Cerebellar cortex (tissue), 1 donor: Measurements from ENCODE around the gene PPTC7.
A peak's percentile ranks its signal among the peaks of the same experiment; 100 is the strongest.
"Not testable (repeated sequence)": the region's sequence is repeated elsewhere in the genome, so short reads cannot be mapped to it uniquely, and the experiment has no call there.

Source experiments
- DNase-seq: peaks from one replicate; pipeline ENCODE4 v3.0.0-alpha.2; 2015; ENCODE audit warnings: low spot score

The PPTC7 gene

GRCh38 chr12:110534811-110535210 is 48.3 kb downstream of the PPTC7 start:
- no peak for DNase-seq

- DNase-seq, result no peak
Measured at GRCh38 chr12:110533607-110534006, 49.5 kb downstream of the PPTC7 start.

GRCh38 chr12:110532644-110533043 is 50.5 kb downstream of the PPTC7 start:
- DNase-seq, result no peak

- peak; percentile 59 for DNase-seq
Measured at GRCh38 chr12:110531741-110532333, 51.3 kb downstream of the PPTC7 start.

GRCh38 chr12:110530511-110530910 is 52.6 kb downstream of the PPTC7 start:
- DNase-seq, result no peak

- no peak for DNase-seq
Measured at GRCh38 chr12:110528277-110528839, 54.8 kb downstream of the PPTC7 start.

- DNase-seq, result not testable (repeated sequence)
Measured at GRCh38 chr12:110520876-110521712, 62.0 kb downstream of the PPTC7 start.

GRCh38 chr12:110518014-110518413 is 65.1 kb downstream of the PPTC7 start:
- DNase-seq, result not testable (repeated sequence)

GRCh38 chr12:110516995-110517394 is 66.1 kb downstream of the PPTC7 start:
- DNase-seq, result no peak

- no peak for DNase-seq
Measured at GRCh38 chr12:110514363-110514762, 68.8 kb downstream of the PPTC7 start.

- DNase-seq, result no peak
Measured at GRCh38 chr12:110513842-110514241, 69.3 kb downstream of the PPTC7 start.

- DNase-seq, result no peak
Measured at GRCh38 chr12:110508071-110508586, 75.0 kb downstream of the PPTC7 start.

GRCh38 chr12:110505332-110505731 is 77.8 kb downstream of the PPTC7 start:
- no peak for DNase-seq

GRCh38 chr12:110503432-110503831 is 79.7 kb downstream of the PPTC7 start:
- DNase-seq, result no peak

- peak; percentile 97 for DNase-seq
Measured at GRCh38 chr12:110501752-110502738, 81.1 kb downstream of the PPTC7 start, which contains the start of the genes RAD9B and VPS29. RAD9B (plus strand) TSS chr12:110502331; CDS start chr12:110502338, 7 bp downstream. VPS29 (minus strand) TSS chr12:110502111; CDS start chr12:110502051, 60 bp downstream.

- DNase-seq, result peak; percentile 62
Measured at GRCh38 chr12:110501399-110501751, 81.7 kb downstream of the PPTC7 start.

GRCh38 chr12:110498984-110499706 is 84.0 kb downstream of the PPTC7 start:
- DNase-seq, result no peak
